Umbilical cord (tissue), 2 donors: ENCODE measurements around the gene NTRK3. TPM values are rescaled to one million over a fixed set of nuclear protein-coding genes. Genes with fewer than 3 reads are reported as not detected.
A peak's percentile ranks its signal among the peaks of the same experiment; 100 is the strongest.

Experiments used
- DNase-seq: peaks from one replicate; pipeline ENCODE4 v3.0.0-alpha.2; 2015; ENCODE audit warnings: low spot score
- total RNA-seq: library from RNA; depleted of rRNA; stranded (reverse); fragments of >200 nt; gene quantifications from one replicate; pipeline ENCODE4 v1.2.3, GENCODE V29; 2014; ENCODE audit warnings: low replicate concordance; ENCODE audit not compliant: insufficient read depth

The NTRK3 gene
- total RNA-seq, 1 donor from 2014 or later = 24.1 TPM

GRCh38 chr15:88002706-88003105 is 253.8 kb downstream of the NTRK3 start:
- no peak for DNase-seq

- no peak for DNase-seq
These were observed 257.9 kb downstream of the NTRK3 start for GRCh38 chr15:87998630-87999029.

- DNase-seq = no peak
These were observed 269.8 kb downstream of the NTRK3 start for GRCh38 chr15:87986776-87987175.

- DNase-seq = no peak
These were observed 271.1 kb downstream of the NTRK3 start for GRCh38 chr15:87985451-87985850.

GRCh38 chr15:87981969-87982368 is 274.6 kb downstream of the NTRK3 start:
- peak; percentile 43 for DNase-seq

- DNase-seq = no peak
These were observed 278.6 kb downstream of the NTRK3 start for GRCh38 chr15:87977907-87978306.

GRCh38 chr15:87976552-87976951 is 280.0 kb downstream of the NTRK3 start:
- DNase-seq = no peak

GRCh38 chr15:87973501-87974215 is 282.9 kb downstream of the NTRK3 start:
- DNase-seq = peak; percentile 38

GRCh38 chr15:87971076-87971475 is 285.5 kb downstream of the NTRK3 start:
- no peak for DNase-seq

GRCh38 chr15:87967951-87968350 is 288.6 kb downstream of the NTRK3 start:
- DNase-seq = no peak

- DNase-seq = no peak
These were observed 291.2 kb downstream of the NTRK3 start for GRCh38 chr15:87965304-87965703.

GRCh38 chr15:87962428-87962827 is 294.1 kb downstream of the NTRK3 start:
- DNase-seq = peak; percentile 84

GRCh38 chr15:87961851-87962420 is 294.6 kb downstream of the NTRK3 start:
- no peak for DNase-seq

- no peak for DNase-seq
These were observed 296.9 kb downstream of the NTRK3 start for GRCh38 chr15:87959662-87960061.

GRCh38 chr15:87959080-87959479 is 297.5 kb downstream of the NTRK3 start:
- DNase-seq = no peak

GRCh38 chr15:87955284-87955909 is 301.1 kb downstream of the NTRK3 start:
- DNase-seq = no peak

GRCh38 chr15:87954793-87955192 is 301.7 kb downstream of the NTRK3 start:
- DNase-seq = no peak

- DNase-seq = no peak
These were observed 303.7 kb downstream of the NTRK3 start for GRCh38 chr15:87952736-87953287.

GRCh38 chr15:87949575-87950223 is 306.8 kb downstream of the NTRK3 start:
- peak; percentile 62 for DNase-seq

GRCh38 chr15:87949151-87949574 is 307.4 kb downstream of the NTRK3 start:
- DNase-seq = peak; percentile 35

GRCh38 chr15:87947560-87947959 is 309.0 kb downstream of the NTRK3 start:
- DNase-seq = no peak

GRCh38 chr15:87945246-87945645 is 311.3 kb downstream of the NTRK3 start:
- no peak for DNase-seq
